Dermis microvascular lymphatic vessel endothelial cell (primary cell): ENCODE data around the gene SYT5. TPM values are rescaled to one million over a fixed set of nuclear protein-coding genes. Genes with fewer than 3 reads are reported as not detected.

ENCODE experiments used
- DNase-seq, 2 donors: peaks; one replicate each; pipeline versions ENCODE4 v3.0.0 to v3.0.0-alpha.2; 2010; ENCODE audit warnings: low read depth in 2 of 2
- total RNA-seq: library from RNA; depleted of rRNA; stranded (reverse); fragments of >200 nt; gene quantifications from 2 replicates; pipeline ENCODE4 v1.2.1, GENCODE V29; 2014

The SYT5 gene
- total RNA-seq, 1 donor from 2014 or later, result under 0.01 TPM

GRCh38 chr19:55147545-55148251, 32.4 kb downstream of the SYT5 start:
- DNase-seq, result no peak

DNA sequence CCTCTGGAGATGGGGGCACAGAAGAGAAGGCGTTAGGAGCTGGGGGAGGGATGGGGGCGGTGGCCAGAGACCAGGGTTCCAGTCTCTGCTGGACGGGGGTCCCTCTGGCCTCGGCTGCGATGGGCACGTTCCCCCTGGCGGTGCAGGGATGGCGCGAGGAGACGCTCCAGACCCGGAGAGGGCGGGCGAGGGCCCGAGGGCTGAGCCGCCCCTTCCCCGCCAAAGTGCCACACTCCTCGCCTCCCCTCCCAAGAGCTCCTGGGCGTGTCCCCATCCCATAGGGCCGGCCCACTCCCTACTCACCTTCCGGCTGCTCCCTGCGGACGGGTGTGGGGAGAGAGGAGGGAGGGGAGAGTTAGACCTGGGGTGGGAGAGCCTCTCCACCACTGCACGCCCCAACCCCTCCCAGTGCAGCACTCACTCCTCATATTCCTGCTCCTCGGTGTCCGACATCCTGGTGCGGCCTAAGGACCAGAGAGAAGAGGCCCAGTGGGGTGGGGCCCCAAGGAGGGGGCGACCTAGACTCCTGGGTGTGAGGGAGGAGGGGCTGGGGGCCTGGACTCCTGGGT, 33.3 kb downstream of the SYT5 start:
- no peak for DNase-seq

GRCh38 chr19:55146078-55146704, 33.9 kb downstream of the SYT5 start:
- no peak for DNase-seq

DNA sequence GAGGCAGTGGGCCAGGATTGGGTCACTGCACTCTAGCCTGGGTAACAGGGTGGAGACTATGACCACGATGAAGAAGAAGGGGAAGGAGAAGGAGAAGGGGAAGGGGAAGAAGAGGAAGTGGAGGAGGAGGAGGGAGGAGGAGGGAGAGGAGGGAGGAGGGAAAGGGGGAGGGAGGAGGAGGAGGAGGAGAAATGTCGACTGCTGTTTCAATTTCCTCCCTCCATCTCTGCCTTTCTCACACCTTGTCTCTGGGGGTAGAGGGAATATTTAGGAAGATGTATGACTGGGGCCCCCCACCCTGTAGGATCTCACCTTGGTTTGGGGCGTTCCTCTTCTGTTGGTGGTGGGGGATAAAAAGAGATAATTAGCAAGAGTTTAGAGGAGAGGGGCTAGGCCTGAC, 34.9 kb downstream of the SYT5 start:
- DNase-seq, result no peak

DNA sequence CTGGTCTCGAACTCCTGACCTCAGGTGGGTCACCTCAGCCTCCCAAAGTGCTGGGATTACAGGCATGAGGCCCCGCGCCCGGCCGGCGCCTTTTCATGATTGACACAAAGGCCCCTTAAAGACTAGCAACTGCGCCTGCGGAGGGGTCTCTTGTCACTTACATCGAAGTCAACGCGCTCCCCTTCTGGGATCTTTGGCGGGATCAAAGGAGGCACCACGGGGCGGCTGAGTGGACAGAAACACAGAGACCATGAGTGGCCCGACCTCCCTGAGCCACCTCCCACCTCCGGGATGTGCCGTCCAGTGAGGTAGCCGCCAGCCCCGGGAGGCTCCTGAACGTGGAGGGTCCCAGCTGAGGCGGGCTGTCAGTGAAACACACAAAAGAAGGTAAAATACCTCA, 38.4 kb downstream of the SYT5 start:
- DNase-seq, result no peak

- no peak for DNase-seq
Measured at GRCh38 chr19:55137915-55138314, 42.2 kb downstream of the SYT5 start.

DNA sequence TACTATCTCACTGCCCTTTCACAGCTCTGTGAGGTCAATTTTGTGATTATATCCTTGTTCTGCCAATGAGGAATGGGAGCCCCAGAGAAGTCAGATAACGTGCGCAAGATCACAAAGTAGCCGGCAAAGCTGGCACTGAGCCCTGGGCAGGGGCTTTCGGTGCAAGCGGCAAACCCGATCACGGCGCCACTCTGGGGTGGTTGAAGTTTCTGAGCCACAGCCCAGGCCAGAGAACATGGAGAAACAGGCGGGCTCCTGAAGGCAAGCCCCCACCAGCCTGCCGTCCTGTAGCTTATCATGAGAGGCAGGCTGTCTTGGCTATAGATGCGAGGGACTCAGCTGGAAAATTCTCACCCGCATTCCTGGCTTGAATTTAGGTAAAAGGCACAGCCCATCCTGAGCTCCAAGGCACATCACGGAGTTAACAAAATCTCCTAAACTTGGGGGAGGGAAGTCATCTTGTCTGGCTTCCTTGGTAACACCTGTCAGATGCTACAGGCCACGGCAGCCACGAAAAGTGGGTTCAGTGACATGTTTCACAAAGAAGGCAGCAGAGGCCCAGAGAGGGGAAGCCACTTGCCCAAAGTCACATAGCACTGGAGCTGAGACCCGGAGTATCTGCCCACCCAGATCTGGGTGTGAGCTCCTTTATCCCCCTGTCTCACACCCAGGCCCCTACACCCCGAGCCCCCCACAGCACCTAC, 43.5 kb downstream of the SYT5 start:
- no peak for DNase-seq

DNA sequence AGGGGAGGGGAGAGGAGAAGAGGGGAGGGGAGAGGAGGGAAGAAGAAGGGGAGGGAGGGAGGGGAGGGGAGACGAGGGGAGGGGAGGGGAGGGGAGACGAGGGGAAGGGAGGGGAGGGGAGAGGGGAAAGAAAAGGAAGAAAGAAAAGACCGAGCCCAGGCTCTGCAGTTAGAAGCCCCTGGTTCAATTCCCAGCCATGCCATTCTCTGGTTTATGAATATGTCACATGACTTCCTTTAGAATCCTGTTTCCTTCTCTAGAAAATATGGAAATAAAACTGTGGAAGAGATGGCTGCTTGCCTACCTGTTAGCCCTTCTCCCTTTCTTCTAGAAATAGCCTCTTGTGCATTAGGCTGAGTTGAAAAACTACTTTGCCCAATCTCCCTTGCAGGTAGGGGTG, 45.4 kb downstream of the SYT5 start:
- DNase-seq, result no peak

GRCh38 chr19:55133639-55134444, 46.2 kb downstream of the SYT5 start:
- DNase-seq, result no peak

GRCh38 chr19:55132453-55133129, 47.5 kb downstream of the SYT5 start:
- DNase-seq, result no peak

GRCh38 chr19:55131421-55131820, 48.7 kb downstream of the SYT5 start:
- DNase-seq, result no peak

Other genes with a start within 250 kb of the SYT5 start
- gene NLRP7, start 232.8 kb downstream of the SYT5 start, total RNA-seq, result not detected in 2 replicates
- gene NLRP2, start 213.9 kb downstream of the SYT5 start, total RNA-seq, result 4.9 TPM in 1 of 2 replicates, not detected in the other
- gene GP6, start 142.0 kb downstream of the SYT5 start, total RNA-seq, result under 0.01 TPM in 1 of 2 replicates, not detected in the other
- gene RDH13, start 117.1 kb downstream of the SYT5 start, total RNA-seq, result 10.9 and 24.5 TPM in 2 replicates
- gene EPS8L1, start 104.4 kb downstream of the SYT5 start, total RNA-seq, result 5.7 and 8.9 TPM in 2 replicates
- 21.1 and 34.4 TPM in 2 replicates for gene PPP1R12C, start 62.7 kb downstream of the SYT5 start, total RNA-seq
- 0.51 and 1.7 TPM in 2 replicates for gene TNNT1, start 31.1 kb downstream of the SYT5 start, total RNA-seq
- gene TNNI3, start 22.6 kb downstream of the SYT5 start, total RNA-seq, result not detected in 2 replicates
- 0.26 and 0.38 TPM in 2 replicates for gene DNAAF3, start 13.7 kb downstream of the SYT5 start, total RNA-seq
- 0.13 TPM in 2 replicates for gene PTPRH, start 29.2 kb upstream of the SYT5 start, total RNA-seq
- gene TMEM86B, start 48.5 kb upstream of the SYT5 start, total RNA-seq, result 0.26 and 0.89 TPM in 2 replicates
- 19.9 and 34.9 TPM in 2 replicates for gene PPP6R1, start 78.7 kb upstream of the SYT5 start, total RNA-seq
- gene HSPBP1, start 99.8 kb upstream of the SYT5 start, total RNA-seq, result 19.9 and 26.8 TPM in 2 replicates
- gene BRSK1, start 103.7 kb upstream of the SYT5 start, total RNA-seq, result 0.39 and 1.3 TPM in 2 replicates
- not detected in 2 replicates for gene TMEM150B, start 145.1 kb upstream of the SYT5 start, total RNA-seq
- gene KMT5C, start 159.6 kb upstream of the SYT5 start, total RNA-seq, result 3.2 and 4.6 TPM in 2 replicates
- gene COX6B2, start 174.4 kb upstream of the SYT5 start, total RNA-seq, result not detected in 2 replicates
- gene GARIN5B, start 183.0 kb upstream of the SYT5 start, total RNA-seq, result not detected in 2 replicates
- under 0.01 and 0.13 TPM in 2 replicates for gene IL11, start 190.2 kb upstream of the SYT5 start, total RNA-seq
- gene TMEM190, start 196.5 kb upstream of the SYT5 start, total RNA-seq, result not detected in 2 replicates
- gene TMEM238, start 204.0 kb upstream of the SYT5 start, total RNA-seq, result 0.26 and 0.63 TPM in 2 replicates
- 126 and 262 TPM in 2 replicates for gene RPL28, start 205.6 kb upstream of the SYT5 start, total RNA-seq
- 40.6 and 54.6 TPM in 2 replicates for gene UBE2S, start 227.5 kb upstream of the SYT5 start, total RNA-seq